Sigmoid colon (tissue), 7 donors: ENCODE measurements around the gene KRT36. TPM values are rescaled to one million over a fixed set of nuclear protein-coding genes. Genes with fewer than 3 reads are reported as not detected.

Source experiments
- DNase-seq: peaks from one replicate; pipeline ENCODE4 v3.0.0-alpha.2; 2019
- H3K27ac ChIP-seq, 4 donors: fragments of 200-600 bp; sonication (generic); one replicate each; pipeline ENCODE4 v1.5.1; 2016 to 2019; ENCODE audit warnings: mild to moderate bottlenecking in 1 of 4
- H3K27me3 ChIP-seq, 3 donors: fragments of 200-600 bp; sonication (generic); one replicate each; pipeline ENCODE4 v1.5.1; 2019; ENCODE audit warnings: mild to moderate bottlenecking in 1 of 3
- H3K36me3 ChIP-seq, 4 donors: fragments of 200-600 bp; sonication (generic); one replicate each; pipeline ENCODE4 v1.5.1; 2016 to 2019
- H3K4me1 ChIP-seq, 4 donors: fragments of 200-600 bp; sonication (generic); one replicate each; pipeline ENCODE4 v1.5.1; 2017 to 2019
- H3K4me3 ChIP-seq, 4 donors: fragments of 200-600 bp; sonication (generic); one replicate each; pipeline ENCODE4 v1.5.1; 2017 to 2019; ENCODE audit warnings: mild to moderate bottlenecking in 2 of 4, moderate library complexity in 1 of 4
- H3K9me3 ChIP-seq, 4 donors: fragments of 200-600 bp in 3 of 4; sonication (generic) in 3 of 4; one replicate each; pipeline versions ENCODE4 v1.5.1 to v1.6.1; 2013 to 2019
- CTCF ChIP-seq, 4 experiments: fragments of 450-650 bp in 3 of 4; fragments of 200-600 bp in 1 of 4; IDR thresholded peaks; one replicate each; pipeline ENCODE4 v1.5.1; 2016 to 2019; ENCODE audit warnings: antibody characterized with exemption in 4 of 4, mild to moderate bottlenecking in 3 of 4, moderate library complexity in 2 of 4
- EP300 ChIP-seq, 4 donors: sonication (generic); formaldehyde crosslinking; IDR thresholded peaks; one replicate each; pipeline ENCODE4 v1.6.1; 2017; ENCODE audit warnings: antibody characterized with exemption in 4 of 4
- POLR2A ChIP-seq, 2 donors: fragments of 450-650 bp; IDR thresholded peaks; one replicate each; pipeline ENCODE4 v1.6.1; 2016; ENCODE audit warnings: antibody characterized with exemption in 2 of 2, mild to moderate bottlenecking in 2 of 2, moderate library complexity in 2 of 2
- POLR2AphosphoS5 ChIP-seq, 4 donors: sonication (generic); formaldehyde crosslinking; IDR thresholded peaks; one replicate each; pipeline ENCODE4 v1.6.1; 2017; ENCODE audit warnings: antibody characterized with exemption in 4 of 4
- WGBS, 2 donors: extraction: QIAGEN DNeasy Blood & Tissue Kit; methylation state at CpG; one replicate each; pipeline ENCODE4 v1.1.7; 2013; 5-methylcytosine and 5-hydroxymethylcytosine counted together
- intact Hi-C: fragments of 100-400 bp; cut with DNase I; formaldehyde crosslinking; loops from one replicate; pipeline ENCODE4 v1.15.1; 2023
- polyA plus RNA-seq, 3 donors: library from polyadenylated mRNA; stranded (reverse); fragments of 200-250 nt; gene quantifications; one replicate each; pipeline ENCODE4 v1.2.3, GENCODE V29; 2013
- total RNA-seq, 4 donors: library from RNA; depleted of rRNA; stranded (reverse); fragments of >200 nt; gene quantifications; one replicate each; pipeline ENCODE4 v1.1.0, GENCODE V29; 2016
- donor health status: healthy with polysubstance abuse.
- donor health status: Bipolar disorder and iron deficiency.
- donor health status: healthy.

Gene KRT36
- total and polyA plus RNA-seq, 7 donors = 0.20 to 0.33 TPM; not detected in 5

- intact Hi-C loops = no loop called here
- WGBS, 2 donors = 80 to 83% methylated on average over 1 of the region's 1 CpG
- Histone ChIP-seq H3K27me3 (peaks cover 0 to 8% (median 0%) of the 10 kb centered on the region in 3 donors), H3K36me3 (no peaks in the 10 kb centered on the region), H3K27ac (no peak overlapping the region), H3K4me1 (no peaks in the 10 kb centered on the region), H3K9me3 (no peaks in the 10 kb centered on the region), H3K4me3 (no peak overlapping the region)
- no peak for TF ChIP-seq POLR2AphosphoS5 (IDR thresholded peaks at IDR 0.05)
- TF ChIP-seq CTCF (IDR thresholded peaks at IDR 0.05) = no peak
- no peak for TF ChIP-seq POLR2A (IDR thresholded peaks at IDR 0.05)
- TF ChIP-seq EP300 (IDR thresholded peaks at IDR 0.05) = no peak
- no peak for DNase-seq
These were observed 45.5 kb downstream of the KRT36 start for GRCh38 chr17:41444186-41444585.

GRCh38 chr17:41442739-41443138 is 47.0 kb downstream of the KRT36 start:
- Histone ChIP-seq H3K4me1 (no peaks in the 10 kb centered on the region), H3K27me3 (peaks cover 0 to 8% (median 0%) of the 10 kb centered on the region in 3 donors), H3K36me3 (no peaks in the 10 kb centered on the region), H3K4me3 (no peak overlapping the region), H3K9me3 (no peaks in the 10 kb centered on the region), H3K27ac (no peak overlapping the region)
- intact Hi-C loops = no loop called here
- TF ChIP-seq POLR2A (IDR thresholded peaks at IDR 0.05) (no peak), EP300 (IDR thresholded peaks at IDR 0.05) (no peak), POLR2AphosphoS5 (IDR thresholded peaks at IDR 0.05) (no peak), CTCF (IDR thresholded peaks at IDR 0.05) (no peak)
- no peak for DNase-seq
- WGBS, 2 donors = 82 to 85% methylated on average over 4 of the region's 4 CpGs

- Histone ChIP-seq H3K9me3 (no peaks in the 10 kb centered on the region), H3K4me1 (no peaks in the 10 kb centered on the region), H3K27ac (no peak within 1 kb of the TSS), H3K36me3 (no peaks in the 10 kb centered on the region), H3K4me3 (no peak within 1 kb of the TSS), H3K27me3 (peaks cover 0 to 8% (median 0%) of the 10 kb centered on the region in 3 donors)
- intact Hi-C loops = no loop called here
- TF ChIP-seq EP300 (IDR thresholded peaks at IDR 0.05) (no peak), POLR2A (IDR thresholded peaks at IDR 0.05) (no peak), CTCF (IDR thresholded peaks at IDR 0.05) (no peak), POLR2AphosphoS5 (IDR thresholded peaks at IDR 0.05) (no peak)
- DNase-seq = no peak
- 91 to 93% methylated on average over 10 of the region's 10 CpGs for whole genome bisulfite sequencing, 2 donors
These were observed 49.1 kb downstream of the KRT36 start, which contains the start of gene KRT38 for GRCh38 chr17:41440531-41441033. TSS of gene KRT38 (minus strand) at chr17:41440983. CDS start at chr17:41440921, 62 bp downstream.

GRCh38 chr17:41439375-41439774 is 50.3 kb downstream of the KRT36 start:
- Histone ChIP-seq H3K9me3 (no peaks in the 10 kb centered on the region), H3K27me3 (peaks cover 0 to 8% (median 0%) of the 10 kb centered on the region in 3 donors), H3K4me3 (no peak overlapping the region), H3K27ac (no peak overlapping the region), H3K36me3 (no peaks in the 10 kb centered on the region), H3K4me1 (peaks cover 0 to 6% (median 2%) of the 10 kb centered on the region in 4 donors)
- intact Hi-C loops = no loop called here
- no peak for DNase-seq
- no peak for TF ChIP-seq CTCF (IDR thresholded peaks at IDR 0.05)
- no peak for TF ChIP-seq POLR2AphosphoS5 (IDR thresholded peaks at IDR 0.05)
- TF ChIP-seq EP300 (IDR thresholded peaks at IDR 0.05) = no peak
- TF ChIP-seq POLR2A (IDR thresholded peaks at IDR 0.05) = no peak
- 66 to 72% methylated on average over 5 of the region's 5 CpGs for WGBS, 2 donors

GRCh38 chr17:41437769-41438168 is 51.9 kb downstream of the KRT36 start:
- Histone ChIP-seq H3K9me3 (no peaks in the 10 kb centered on the region), H3K36me3 (no peaks in the 10 kb centered on the region), H3K27me3 (peaks cover 0 to 8% (median 0%) of the 10 kb centered on the region in 3 donors), H3K4me1 (peaks cover 0 to 14% (median 5%) of the 10 kb centered on the region in 4 donors), H3K4me3 (no peak overlapping the region), H3K27ac (no peak overlapping the region)
- WGBS, 2 donors = 83 to 88% methylated on average over 9 of the region's 9 CpGs
- no peak for DNase-seq
- intact Hi-C loops = no loop called here
- TF ChIP-seq POLR2A (IDR thresholded peaks at IDR 0.05) (no peak), EP300 (IDR thresholded peaks at IDR 0.05) (no peak), CTCF (IDR thresholded peaks at IDR 0.05) (no peak), POLR2AphosphoS5 (IDR thresholded peaks at IDR 0.05) (no peak)
